OCI-M2 (cell line): Measurements from ENCODE around the gene CATSPERE.

Experiments used
- DNase-seq: peaks from one replicate; lab custom pipeline; 2025; ENCODE audit not compliant: unreplicated experiment; lab: John Stamatoyannopoulos, UW

CATSPERE gene, protein sequence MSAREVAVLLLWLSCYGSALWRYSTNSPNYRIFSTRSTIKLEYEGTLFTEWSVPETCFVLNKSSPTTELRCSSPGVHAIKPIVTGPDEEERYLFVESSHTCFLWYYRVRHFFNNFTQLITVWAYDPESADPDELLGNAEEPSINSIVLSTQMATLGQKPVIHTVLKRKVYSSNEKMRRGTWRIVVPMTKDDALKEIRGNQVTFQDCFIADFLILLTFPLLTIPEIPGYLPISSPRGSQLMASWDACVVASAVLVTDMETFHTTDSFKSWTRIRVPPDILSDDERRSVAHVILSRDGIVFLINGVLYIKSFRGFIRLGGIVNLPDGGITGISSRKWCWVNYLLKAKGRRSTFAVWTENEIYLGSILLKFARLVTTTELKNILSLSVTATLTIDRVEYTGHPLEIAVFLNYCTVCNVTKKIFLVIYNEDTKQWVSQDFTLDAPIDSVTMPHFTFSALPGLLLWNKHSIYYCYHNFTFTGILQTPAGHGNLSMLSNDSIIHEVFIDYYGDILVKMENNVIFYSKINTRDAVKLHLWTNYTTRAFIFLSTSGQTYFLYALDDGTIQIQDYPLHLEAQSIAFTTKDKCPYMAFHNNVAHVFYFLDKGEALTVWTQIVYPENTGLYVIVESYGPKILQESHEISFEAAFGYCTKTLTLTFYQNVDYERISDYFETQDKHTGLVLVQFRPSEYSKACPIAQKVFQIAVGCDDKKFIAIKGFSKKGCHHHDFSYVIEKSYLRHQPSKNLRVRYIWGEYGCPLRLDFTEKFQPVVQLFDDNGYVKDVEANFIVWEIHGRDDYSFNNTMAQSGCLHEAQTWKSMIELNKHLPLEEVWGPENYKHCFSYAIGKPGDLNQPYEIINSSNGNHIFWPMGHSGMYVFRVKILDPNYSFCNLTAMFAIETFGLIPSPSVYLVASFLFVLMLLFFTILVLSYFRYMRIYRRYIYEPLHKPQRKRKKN

DNA sequence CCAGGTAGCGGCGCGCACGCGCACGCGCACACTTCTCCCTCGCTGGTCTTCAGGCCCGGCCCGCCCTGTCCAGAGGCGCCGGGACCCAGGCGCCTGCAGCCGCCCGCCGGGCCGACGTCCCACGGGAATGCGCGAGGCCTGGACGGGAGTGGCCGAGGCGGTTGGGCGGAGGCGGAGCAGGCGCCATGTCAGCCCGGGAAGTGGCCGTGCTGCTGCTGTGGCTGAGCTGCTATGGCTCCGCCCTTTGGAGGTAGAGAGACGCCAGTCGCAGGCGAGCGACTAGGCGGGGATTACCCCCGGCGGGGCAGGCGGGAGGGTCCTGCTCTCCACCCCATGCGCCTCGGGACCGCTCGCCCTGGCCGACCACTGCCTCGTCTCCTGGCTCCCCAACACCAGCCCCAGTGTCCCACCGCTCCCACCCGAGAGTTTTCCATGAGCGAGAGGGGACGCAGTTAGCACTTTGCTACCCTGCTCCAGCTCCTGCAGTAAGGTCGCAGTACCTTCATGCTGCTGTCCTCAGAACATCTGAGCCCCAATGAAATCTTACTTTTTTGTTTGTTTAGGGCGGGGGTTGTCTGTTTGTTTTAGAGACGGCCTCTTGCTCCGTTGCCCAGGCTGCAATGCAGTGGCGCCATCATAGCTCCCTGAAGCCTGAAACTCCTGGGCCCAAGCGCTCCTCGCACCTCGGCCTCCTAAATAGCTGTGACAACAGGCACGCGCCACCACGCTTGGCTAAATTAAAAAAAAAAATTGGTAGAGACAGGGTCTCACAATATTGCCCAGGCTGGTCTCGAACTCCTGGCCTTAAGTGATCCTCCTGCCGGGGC, at the start of gene CATSPERE:
CATSPERE (plus strand) TSS at position 29 of the 827 bp plus-strand sequence; CDS start at position 186, 157 bp downstream.
- peak; percentile 66 for DNase-seq

DNA sequence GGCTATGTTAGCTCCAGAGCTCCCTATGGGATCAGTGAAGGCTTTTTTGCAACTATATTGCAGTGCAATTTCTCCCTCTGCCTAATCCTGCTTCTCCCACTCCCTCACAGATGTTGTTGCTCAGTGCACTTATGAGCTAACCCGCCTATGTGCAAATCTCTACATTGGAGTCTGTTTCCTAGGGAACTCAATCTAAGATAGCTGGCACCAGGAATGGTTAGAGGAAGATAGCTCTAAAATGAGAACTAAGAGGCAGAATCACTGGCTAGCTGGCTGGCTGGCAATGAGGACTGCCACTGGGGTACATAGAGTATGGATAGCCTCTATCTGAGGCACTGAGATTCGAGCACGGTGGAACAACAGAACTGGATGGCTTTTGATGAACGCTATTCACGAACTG, 48.9 kb upstream of the CATSPERE start:
- DNase-seq, result no peak

DNA sequence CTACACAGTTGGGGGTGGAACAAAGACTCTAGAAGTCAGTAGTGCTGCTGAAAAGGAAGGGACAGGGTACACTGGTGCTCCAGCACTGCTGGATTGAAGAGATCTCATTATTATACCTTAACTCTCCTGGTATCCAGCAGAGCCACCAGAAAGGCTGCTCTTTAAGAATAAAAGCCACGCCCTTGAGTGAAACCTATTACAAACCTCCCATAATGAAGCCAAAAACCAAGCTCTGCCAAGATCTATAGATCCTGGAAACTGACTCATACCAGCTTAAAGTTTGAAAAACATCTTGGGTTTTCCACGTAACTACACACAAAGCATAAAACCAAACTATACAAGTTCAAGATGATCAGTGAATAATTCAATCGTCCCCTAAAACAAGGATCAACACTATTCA, 47.3 kb upstream of the CATSPERE start:
- no peak for DNase-seq

DNA sequence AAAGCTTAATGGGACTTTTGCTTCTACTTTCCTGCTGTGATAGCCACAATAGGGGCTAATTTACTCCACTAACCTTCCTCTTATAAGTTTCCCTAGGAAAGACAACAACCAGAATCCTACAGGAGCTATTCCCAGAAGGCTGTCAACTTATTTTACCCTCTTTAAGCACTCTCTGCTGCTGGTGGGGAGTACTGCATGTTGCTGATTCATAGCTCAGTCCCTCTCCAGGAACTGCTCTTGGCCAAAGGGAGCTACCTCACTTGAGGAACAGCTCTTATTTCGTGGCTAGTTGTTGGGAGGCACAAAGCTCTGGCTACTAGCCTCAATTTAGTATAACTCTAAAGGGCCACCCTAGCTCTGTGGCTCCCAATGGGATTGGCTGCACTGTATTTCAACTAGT, 46.5 kb upstream of the CATSPERE start:
- no peak for DNase-seq

GRCh38 chr1:244419024-244419423, 42.0 kb upstream of the CATSPERE start:
- DNase-seq, result no peak

DNA sequence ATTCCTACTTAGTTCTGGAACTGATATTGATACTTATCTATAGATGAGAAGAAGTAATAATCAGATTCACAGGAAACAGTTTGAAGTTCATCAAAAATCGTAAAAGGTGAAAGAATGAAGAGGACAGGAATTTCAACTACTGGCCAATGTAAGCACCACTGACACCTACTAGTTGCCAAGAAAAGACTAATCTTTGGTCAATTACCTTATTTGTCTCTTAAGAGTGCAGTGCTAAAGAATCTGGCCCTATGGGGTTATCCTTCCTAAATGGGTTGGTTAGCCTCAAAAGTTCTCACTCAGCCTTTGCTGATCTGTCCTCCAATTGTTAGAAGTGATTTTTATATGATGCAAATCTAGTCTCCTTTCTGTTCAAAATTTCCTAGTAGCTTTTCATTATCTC, 38.9 kb upstream of the CATSPERE start:
- no peak for DNase-seq

GRCh38 chr1:244424649-244425334, 36.3 kb upstream of the CATSPERE start:
- DNase-seq, result no peak

DNA sequence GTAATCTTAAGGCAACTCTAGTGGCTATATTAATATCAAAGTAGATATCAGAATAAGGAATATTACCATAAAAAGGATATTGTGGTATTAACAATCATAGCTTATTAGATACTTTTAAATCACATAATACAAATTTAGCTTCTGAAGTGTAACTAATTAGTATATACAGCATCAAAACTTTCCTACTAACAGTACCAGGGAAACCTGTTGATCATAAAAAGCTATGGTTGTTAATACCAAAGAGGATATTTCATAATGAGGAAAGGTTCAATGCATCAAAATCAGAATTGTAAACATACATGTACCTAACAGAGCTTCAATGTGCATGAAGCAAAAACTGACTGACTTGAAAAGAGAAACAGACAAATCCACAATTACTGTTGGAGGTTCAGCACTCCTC, 33.4 kb upstream of the CATSPERE start:
- DNase-seq, result no peak

DNA sequence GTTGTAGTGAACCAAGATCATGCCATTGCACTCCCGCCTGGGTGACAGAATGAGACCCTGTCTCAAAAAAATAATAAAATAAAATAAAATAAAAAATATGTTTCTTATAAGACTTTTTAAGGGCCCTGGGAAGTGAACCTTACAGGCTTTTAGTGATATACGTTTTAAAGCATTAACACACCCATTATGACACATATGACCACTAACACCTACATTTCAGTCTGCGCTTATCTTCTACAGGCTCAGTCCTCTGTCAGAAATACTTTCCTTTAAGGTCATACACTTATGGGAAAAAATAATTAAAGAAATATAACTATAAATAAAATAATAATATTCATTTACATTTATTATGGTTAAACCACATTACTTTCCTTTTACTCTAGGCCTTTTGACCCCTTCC, 31.3 kb upstream of the CATSPERE start:
- DNase-seq, result no peak

DNA sequence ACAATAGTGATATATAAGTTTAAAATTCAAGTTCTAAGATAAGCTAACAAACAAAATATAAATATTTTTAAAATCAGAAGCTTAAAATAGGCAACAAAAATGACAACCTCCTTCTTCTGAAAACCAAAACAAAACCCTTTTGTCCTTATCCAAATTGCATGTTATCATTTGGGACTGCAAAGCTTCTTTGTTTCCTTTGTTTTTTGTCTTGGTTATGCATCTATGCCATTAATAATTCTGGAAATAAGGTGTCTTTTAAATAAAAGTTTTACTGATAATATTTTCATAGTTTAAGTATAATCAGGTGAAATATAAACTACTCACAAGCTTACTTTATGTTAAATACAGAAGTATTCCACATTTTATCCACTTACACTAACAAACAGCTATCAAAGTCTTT, 29.9 kb upstream of the CATSPERE start:
- no peak for DNase-seq

DNA sequence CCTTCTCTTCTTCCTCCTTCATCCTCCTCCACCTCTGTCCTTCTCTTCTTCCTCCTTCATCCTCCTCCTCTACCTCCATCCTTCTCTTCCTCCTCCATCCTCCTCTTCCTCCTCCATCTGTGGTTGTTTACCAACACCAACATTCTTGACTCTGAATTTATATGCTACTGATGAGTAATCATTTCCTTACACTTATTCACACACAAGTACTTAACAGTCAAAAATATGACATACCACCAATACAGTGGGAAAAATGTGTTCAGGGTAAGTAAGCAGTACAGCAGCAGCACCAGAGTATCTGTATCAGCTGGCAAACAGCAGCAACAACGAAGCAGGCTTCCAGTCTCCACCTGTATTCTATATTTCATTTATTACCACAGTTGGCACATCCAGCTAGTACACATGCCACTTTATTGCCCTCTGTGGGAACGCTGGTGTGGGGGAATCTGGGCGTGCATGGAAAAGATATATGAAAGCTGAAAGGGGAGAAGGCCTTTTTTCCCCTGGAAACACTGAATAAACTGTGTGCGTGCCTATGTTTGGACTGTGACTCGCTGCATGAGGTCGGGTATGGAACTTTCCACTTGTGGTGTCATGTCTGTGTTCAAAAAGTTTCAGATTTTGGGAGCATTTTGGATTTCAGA, 25.4 kb upstream of the CATSPERE start:
- DNase-seq, result no peak

DNA sequence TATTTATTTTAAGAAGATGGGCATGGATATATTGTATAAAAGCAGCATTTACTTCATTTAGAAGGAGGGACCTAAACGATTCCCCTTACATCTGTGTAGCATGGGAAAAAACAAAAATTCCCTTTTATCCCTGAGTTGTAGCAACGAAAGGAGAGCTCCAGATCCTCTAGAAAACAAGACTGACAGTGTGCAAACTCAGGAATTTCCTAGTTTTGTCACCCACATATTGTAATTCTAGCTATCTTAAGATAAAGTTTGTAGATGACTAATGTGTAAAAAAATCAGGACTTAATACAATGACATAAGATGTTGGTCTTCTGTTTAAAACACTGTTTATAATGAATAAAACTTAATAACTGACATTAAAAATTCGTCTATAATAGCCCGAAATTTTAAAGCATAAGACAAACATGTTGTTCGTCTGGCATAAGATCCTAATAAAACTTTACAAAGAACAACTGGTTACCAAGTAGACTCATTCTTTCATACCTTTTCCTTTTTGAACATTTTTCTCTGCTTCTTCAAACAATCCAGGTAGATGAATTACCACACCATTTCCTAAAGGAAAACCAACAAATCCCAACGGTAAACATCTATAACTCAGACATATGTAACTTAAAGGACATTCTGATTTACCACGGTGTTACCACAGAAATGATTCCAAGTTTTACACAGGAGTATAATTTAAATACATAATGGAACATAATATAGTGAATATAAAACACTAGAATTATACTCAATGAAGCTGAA, 24.6 kb upstream of the CATSPERE start:
- no peak for DNase-seq

GRCh38 chr1:244437086-244437468, 24.0 kb upstream of the CATSPERE start:
- no peak for DNase-seq

- no peak for DNase-seq
Measured at GRCh38 chr1:244439391-244440032, 21.6 kb upstream of the CATSPERE start.

GRCh38 chr1:244442850-244443249, 18.2 kb upstream of the CATSPERE start:
- DNase-seq, result no peak

DNA sequence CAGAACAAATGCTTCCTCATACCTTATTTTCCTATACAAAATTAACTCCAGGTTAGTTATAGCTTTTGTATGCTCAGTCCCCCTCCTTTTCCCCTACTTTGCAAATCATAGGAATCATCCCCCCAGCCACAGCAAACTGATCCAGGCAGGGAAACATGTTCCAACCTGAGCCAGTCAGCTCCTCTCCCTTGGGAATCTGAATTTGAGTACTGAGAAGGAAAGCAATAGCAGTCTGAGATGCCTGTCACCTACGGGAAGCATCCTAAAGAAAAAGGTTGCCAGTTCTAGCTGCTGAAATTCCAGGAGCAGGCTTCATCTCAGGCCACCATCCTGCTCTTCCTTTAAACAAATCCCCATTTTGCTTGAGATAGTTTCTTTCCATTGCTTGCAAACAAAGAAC, 16.2 kb upstream of the CATSPERE start:
- no peak for DNase-seq

- no peak for DNase-seq
Measured at GRCh38 chr1:244445320-244446181, 15.5 kb upstream of the CATSPERE start.

GRCh38 chr1:244447024-244447423, 14.0 kb upstream of the CATSPERE start:
- DNase-seq, result no peak
